Lower leg skin (tissue), 3 donors: ENCODE results near the gene ADI1.

Source experiments
- CTCF ChIP-seq, 3 donors: fragments of 450-650 bp; IDR thresholded peaks; one replicate each; pipeline ENCODE4 v1.5.1; 2016; ENCODE audit warnings: antibody characterized with exemption in 3 of 3, mild to moderate bottlenecking in 3 of 3, moderate library complexity in 2 of 3
- POLR2A ChIP-seq, 2 donors: fragments of 450-650 bp; IDR thresholded peaks; one replicate each; pipeline ENCODE4 v1.6.1; 2016 to 2017; ENCODE audit warnings: antibody characterized with exemption in 2 of 2, mild to moderate bottlenecking in 1 of 2, moderate library complexity in 1 of 2

GRCh38 chr2:3449086-3449485 is 70.2 kb downstream of the ADI1 start:
- TF ChIP-seq CTCF (IDR thresholded peaks at IDR 0.05) (no peak), POLR2A (IDR thresholded peaks at IDR 0.05) (no peak)
